Brain microvascular endothelial cell (primary cell): ENCODE measurements around the gene FLT3LG.
A peak's percentile ranks its signal among the peaks of the same experiment; 100 is the strongest.

Experiments
- DNase-seq: peaks from one replicate; pipeline ENCODE4 v3.0.0-alpha.2; 2020
- H3K27ac ChIP-seq: fragments of 250-450 bp; sonication (Bioruptor Pico); 2 replicates; pipeline ENCODE4 v1.5.1; 2020; ENCODE audit warnings: mild to moderate bottlenecking, moderate library complexity
- H3K27me3 ChIP-seq: fragments of 250-450 bp; sonication (Bioruptor Pico); replicated peaks from 2 replicates; pipeline ENCODE4 v1.5.1; 2020; ENCODE audit warnings: mild to moderate bottlenecking
- H3K36me3 ChIP-seq: fragments of 250-450 bp; sonication (Bioruptor Pico); replicated peaks from 2 replicates; pipeline ENCODE4 v1.5.1; 2020; ENCODE audit warnings: mild to moderate bottlenecking
- H3K4me3 ChIP-seq: 2 replicates; pipeline ENCODE4 v1.5.1; 2011; ENCODE audit warnings: low read depth, mild to moderate bottlenecking, control low read depth, low read length, moderate library complexity
- in situ Hi-C: cut with HindIII; loops from 2 replicates; pipeline ENCODE4 v1.10.0; 2017; ENCODE audit warnings: low sequenced_read_pairs, low pct_ligation_motif_present
- TF ChIP-seq, protein P1 (sequence below): IDR thresholded peaks from 2 replicates; pipeline ENCODE4 v1.5.1; 2011; ENCODE audit warnings: low read depth, mild to moderate bottlenecking, moderate library complexity, low read length, control low read depth, inconsistent platforms; ENCODE audit errors: missing control alignments

Gene FLT3LG

DNA sequence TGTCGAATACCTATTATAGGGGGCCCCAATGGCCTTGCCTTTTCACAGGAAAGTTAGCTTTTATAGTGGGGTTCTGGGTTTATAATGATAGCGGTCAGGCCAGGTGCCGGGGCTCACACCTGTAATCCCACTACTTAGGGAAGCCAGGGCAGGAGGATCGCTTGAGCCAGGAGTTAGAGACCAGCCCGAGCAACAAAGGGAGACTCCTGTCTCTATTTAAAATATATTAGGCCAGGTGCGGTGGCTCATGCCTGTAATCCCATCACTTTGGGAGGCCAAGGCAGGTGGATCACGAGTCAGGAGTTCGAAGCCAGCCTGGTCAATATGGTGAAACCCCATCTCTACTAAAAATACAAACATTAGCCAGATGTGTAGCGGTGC is 29.6 kb downstream of the FLT3LG start:
- no peak for DNase-seq
- peaks cover 18% of the 10 kb centered on the region for H3K36me3 ChIP-seq
- no peaks in the 10 kb centered on the region for H3K27me3 ChIP-seq
- in situ Hi-C loops, result no loop called here
- no peak overlapping the region for H3K27ac ChIP-seq
- TF ChIP-seq, protein P1, sequence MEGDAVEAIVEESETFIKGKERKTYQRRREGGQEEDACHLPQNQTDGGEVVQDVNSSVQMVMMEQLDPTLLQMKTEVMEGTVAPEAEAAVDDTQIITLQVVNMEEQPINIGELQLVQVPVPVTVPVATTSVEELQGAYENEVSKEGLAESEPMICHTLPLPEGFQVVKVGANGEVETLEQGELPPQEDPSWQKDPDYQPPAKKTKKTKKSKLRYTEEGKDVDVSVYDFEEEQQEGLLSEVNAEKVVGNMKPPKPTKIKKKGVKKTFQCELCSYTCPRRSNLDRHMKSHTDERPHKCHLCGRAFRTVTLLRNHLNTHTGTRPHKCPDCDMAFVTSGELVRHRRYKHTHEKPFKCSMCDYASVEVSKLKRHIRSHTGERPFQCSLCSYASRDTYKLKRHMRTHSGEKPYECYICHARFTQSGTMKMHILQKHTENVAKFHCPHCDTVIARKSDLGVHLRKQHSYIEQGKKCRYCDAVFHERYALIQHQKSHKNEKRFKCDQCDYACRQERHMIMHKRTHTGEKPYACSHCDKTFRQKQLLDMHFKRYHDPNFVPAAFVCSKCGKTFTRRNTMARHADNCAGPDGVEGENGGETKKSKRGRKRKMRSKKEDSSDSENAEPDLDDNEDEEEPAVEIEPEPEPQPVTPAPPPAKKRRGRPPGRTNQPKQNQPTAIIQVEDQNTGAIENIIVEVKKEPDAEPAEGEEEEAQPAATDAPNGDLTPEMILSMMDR, result no peak
- H3K4me3 ChIP-seq, result no peak overlapping the region

DNA sequence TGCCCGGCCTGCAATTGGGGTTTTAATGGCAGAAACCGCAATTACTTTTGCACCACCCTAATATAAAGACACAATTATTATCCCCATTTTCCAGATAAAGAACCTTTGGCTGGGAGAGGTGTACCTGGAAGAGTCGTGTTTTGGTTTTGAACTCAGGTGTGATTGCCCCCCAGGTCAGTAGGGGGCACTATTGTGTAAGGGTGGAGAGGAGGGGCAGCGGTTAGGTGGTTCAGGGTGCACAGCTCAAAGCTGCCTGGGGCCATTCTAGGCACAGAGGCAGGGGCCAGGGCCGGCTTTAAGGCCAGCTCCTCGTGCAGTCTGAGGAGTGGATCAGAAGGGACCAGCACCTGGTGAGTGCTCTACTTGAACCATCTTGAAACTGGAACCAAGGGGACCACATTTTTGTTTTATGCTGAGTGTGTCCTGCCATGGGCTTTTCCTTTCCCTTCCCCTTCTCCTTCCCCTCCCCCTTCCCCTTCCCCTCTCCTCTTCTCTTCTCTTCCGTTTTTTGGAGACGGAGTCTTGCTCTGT is 32.6 kb downstream of the FLT3LG start:
- no peak overlapping the region for H3K4me3 ChIP-seq
- H3K27ac ChIP-seq, result no peak overlapping the region
- H3K36me3 ChIP-seq, result no peaks in the 10 kb centered on the region
- in situ Hi-C loops, result no loop called here
- DNase-seq, result no peak
- H3K27me3 ChIP-seq, result no peaks in the 10 kb centered on the region
- TF ChIP-seq, protein P1, result peak; percentile 88

DNA sequence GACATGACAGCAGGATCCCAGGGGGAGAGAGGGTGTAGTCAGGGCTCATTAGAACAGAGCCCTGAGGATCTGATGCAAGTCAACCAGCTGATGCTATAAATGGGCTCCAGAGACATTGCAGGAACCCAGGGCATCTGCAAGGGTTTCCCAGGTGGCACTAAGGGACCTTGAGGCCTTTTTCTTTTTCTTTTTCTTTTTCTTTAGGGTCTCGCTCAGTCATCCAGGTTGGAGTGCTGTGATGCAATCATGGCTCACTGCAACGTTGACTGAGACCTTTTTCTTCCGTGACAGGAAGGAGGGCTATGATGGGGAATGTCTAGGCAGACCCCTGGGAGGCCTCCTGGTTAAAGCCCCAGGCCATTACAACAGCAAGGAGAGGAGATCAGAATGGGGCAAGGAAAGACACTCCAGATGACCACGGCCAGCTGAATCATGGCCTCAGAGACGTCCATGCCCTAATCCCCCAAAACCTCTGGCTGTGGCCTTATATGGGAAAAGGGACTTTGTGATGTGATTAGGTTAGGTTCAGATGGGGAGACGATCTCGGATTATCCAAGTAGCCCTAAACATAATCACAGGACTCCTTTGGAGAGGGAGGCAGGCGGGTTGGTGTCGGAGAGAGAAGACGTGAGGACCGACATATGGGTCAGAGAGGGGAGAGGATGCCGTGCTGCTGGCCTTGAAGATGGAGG is 33.9 kb downstream of the FLT3LG start:
- Histone ChIP-seq H3K36me3 (no peaks in the 10 kb centered on the region), H3K27ac (no peak overlapping the region), H3K27me3 (no peaks in the 10 kb centered on the region), H3K4me3 (no peak overlapping the region)
- no peak for DNase-seq
- TF ChIP-seq, protein P1, result no peak
- in situ Hi-C loops, result no loop called here

DNA sequence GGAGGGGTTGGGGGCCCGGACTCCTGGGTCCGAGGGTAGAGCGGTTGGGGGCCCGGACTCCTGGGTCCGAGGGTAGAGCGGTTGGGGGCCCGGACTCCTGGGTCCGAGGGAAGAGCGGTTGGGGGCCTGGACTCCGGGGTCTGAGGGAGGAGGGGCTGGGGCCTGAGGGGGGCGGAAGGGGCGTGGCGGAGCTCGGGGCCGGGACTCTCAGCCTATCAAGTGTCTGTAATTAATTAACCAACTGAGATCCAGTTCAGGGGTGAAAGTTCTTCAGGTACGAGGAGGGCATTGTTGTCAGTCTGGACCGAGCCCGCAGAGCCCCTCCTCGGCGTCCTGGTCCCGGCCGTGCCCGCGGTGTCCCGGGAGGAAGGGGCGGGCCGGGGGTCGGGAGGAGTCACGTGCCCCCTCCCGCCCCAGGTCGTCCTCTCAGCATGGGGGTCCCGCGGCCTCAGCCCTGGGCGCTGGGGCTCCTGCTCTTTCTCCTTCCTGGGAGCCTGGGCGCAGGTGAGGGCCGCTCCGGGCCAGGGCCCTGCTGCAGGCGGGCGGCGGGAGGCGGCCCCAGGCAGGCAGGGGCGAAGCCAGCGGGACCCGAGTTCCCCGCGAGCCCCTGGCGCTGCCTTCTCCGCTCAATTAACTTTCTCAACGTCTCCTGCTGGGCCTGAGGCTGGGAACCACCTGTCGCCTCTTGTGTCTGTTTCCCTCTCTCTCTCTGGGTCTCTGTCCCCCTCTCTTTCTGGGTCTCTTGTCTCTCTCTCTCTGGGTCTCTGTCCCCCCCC is 39.1 kb downstream of the FLT3LG start:
- DNase-seq, result no peak
- Histone ChIP-seq H3K4me3 (peak overlapping the region; percentile 66), H3K27ac (no peak overlapping the region), H3K27me3 (no peaks in the 10 kb centered on the region), H3K36me3 (no peaks in the 10 kb centered on the region)
- TF ChIP-seq, protein P1, result no peak
- in situ Hi-C loops, result loop anchor here (10.0 kb wide), 1 partner anchor 52 kb away; no protein-coding TSS in a partner anchor

DNA sequence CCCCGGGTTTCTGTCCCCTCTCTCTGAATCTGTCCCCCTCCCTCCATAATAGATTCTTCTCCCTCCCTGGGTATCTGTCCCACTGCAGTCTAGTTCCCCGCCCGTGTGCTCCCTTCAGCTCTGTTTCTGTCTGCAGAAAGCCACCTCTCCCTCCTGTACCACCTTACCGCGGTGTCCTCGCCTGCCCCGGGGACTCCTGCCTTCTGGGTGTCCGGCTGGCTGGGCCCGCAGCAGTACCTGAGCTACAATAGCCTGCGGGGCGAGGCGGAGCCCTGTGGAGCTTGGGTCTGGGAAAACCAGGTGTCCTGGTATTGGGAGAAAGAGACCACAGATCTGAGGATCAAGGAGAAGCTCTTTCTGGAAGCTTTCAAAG is 39.7 kb downstream of the FLT3LG start:
- TF ChIP-seq, protein P1, result no peak
- Histone ChIP-seq H3K27me3 (no peaks in the 10 kb centered on the region), H3K27ac (no peak overlapping the region), H3K36me3 (no peaks in the 10 kb centered on the region), H3K4me3 (peak overlapping the region; percentile 66)
- DNase-seq, result no peak
- in situ Hi-C loops, result loop anchor here (10.0 kb wide), 1 partner anchor 51 kb away; no protein-coding TSS in a partner anchor
